GM06990 (cell line): ENCODE data around the gene WNT6.

Experiments used
- DNase-seq: peaks from one replicate; pipeline ENCODE4 v3.0.0-alpha.2; 2011; ENCODE audit not compliant: insufficient read length; ENCODE audit errors: extremely low read depth
- H3K27me3 ChIP-seq: replicated peaks from 2 replicates; pipeline ENCODE4 v1.6.0; 2011; ENCODE audit warnings: low read length; ENCODE audit not compliant: control insufficient read depth, insufficient read depth
- H3K36me3 ChIP-seq: 2 replicates; pipeline ENCODE4 v1.5.1; 2011; ENCODE audit warnings: low read length; ENCODE audit not compliant: control insufficient read depth, insufficient read depth
- H3K4me3 ChIP-seq: replicated peaks from 2 replicates; pipeline ENCODE4 v1.5.1; 2011; ENCODE audit warnings: low read depth, mild to moderate bottlenecking, control low read depth, low read length
- TF ChIP-seq, protein P1 (sequence below): IDR thresholded peaks from 2 replicates; pipeline ENCODE4 v1.5.1; 2011; ENCODE audit warnings: low read length, control low read depth, mild to moderate bottlenecking, inconsistent platforms; ENCODE audit not compliant: insufficient read depth, poor library complexity, severe bottlenecking

The WNT6 gene

DNA sequence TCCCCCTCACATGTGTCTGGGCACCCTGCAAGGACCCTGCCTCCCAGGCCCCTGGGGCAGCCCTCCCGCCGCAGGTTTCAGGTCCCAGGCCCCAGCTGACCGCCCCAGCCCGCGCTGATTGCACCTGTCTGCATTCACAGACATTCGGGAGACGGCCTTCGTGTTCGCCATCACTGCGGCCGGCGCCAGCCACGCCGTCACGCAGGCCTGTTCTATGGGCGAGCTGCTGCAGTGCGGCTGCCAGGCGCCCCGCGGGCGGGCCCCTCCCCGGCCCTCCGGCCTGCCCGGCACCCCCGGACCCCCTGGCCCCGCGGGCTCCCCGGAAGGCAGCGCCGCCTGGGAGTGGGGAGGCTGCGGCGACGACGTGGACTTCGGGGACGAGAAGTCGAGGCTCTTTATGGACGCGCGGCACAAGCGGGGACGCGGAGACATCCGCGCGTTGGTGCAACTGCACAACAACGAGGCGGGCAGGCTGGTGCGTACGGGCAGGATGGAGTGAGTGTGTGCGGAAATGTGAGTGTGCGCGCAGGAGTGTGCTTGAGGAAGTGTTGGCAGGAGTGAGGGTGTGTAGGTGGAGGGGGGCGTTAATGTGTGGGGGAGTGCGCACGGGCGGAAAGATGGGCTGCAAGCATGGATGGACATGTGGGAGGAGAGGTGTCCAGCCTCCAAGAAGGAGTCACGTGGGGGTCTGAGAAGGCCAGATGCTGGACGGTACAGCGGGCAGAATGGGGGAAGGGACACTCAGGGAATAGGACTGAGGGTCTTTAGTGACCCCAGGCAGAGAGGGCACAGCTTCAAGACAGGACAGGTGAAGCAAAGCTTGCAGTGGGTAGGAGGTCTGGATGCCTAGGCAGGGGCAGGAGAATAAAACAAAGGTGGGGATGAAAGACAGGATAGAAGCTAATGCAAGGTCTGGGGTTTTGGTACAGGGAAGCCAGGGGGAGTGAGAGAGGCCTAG, 12.0 kb downstream of the WNT6 start:
- peak overlapping the region; percentile 46 for H3K4me3 ChIP-seq
- H3K36me3 ChIP-seq: no peaks in the 10 kb centered on the region
- DNase-seq: no peak
- TF ChIP-seq, protein P1, sequence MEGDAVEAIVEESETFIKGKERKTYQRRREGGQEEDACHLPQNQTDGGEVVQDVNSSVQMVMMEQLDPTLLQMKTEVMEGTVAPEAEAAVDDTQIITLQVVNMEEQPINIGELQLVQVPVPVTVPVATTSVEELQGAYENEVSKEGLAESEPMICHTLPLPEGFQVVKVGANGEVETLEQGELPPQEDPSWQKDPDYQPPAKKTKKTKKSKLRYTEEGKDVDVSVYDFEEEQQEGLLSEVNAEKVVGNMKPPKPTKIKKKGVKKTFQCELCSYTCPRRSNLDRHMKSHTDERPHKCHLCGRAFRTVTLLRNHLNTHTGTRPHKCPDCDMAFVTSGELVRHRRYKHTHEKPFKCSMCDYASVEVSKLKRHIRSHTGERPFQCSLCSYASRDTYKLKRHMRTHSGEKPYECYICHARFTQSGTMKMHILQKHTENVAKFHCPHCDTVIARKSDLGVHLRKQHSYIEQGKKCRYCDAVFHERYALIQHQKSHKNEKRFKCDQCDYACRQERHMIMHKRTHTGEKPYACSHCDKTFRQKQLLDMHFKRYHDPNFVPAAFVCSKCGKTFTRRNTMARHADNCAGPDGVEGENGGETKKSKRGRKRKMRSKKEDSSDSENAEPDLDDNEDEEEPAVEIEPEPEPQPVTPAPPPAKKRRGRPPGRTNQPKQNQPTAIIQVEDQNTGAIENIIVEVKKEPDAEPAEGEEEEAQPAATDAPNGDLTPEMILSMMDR: peak; percentile 1
- no peaks in the 10 kb centered on the region; the same call in none of the 2 replicates for H3K27me3 ChIP-seq

DNA sequence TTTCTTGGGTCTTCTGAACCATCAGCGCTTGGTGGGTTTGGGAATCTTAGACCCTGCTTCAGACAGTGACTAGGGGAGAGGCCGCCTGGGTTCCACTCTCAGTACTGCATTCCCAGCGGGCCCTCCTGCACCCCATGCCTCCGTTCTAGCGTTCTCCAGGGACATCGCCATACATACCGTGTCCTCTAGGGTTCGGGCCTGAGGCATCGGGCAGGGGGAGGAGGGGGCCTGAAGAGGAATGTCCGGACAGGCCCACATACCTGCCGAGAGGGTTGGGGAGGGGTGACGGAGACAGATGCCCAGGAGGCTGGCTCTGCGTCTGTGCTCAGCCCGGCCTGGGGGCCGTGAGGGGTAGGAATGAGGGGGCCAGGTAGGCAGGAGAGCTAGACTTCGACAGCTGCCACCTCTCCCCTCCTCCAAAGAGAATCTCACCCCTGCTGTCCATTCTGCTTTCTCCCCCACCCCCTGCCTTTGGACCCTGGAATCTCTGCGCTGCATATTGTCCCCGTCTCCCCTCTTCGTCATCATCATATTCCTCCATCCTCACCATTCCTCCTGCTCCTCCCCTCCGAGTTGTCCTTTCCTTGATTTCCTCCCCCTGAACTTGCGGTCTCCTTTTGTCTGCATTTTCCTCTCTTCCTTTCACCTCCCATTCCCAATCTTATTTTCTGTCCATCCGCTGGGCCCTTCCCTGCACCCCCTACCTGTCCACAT, 13.2 kb downstream of the WNT6 start:
- no peak for DNase-seq
- no peaks in the 10 kb centered on the region for H3K36me3 ChIP-seq
- no peaks in the 10 kb centered on the region; the same call in none of the 2 replicates for H3K27me3 ChIP-seq
- H3K4me3 ChIP-seq: peak overlapping the region; percentile 8
- TF ChIP-seq, protein P1: no peak

DNA sequence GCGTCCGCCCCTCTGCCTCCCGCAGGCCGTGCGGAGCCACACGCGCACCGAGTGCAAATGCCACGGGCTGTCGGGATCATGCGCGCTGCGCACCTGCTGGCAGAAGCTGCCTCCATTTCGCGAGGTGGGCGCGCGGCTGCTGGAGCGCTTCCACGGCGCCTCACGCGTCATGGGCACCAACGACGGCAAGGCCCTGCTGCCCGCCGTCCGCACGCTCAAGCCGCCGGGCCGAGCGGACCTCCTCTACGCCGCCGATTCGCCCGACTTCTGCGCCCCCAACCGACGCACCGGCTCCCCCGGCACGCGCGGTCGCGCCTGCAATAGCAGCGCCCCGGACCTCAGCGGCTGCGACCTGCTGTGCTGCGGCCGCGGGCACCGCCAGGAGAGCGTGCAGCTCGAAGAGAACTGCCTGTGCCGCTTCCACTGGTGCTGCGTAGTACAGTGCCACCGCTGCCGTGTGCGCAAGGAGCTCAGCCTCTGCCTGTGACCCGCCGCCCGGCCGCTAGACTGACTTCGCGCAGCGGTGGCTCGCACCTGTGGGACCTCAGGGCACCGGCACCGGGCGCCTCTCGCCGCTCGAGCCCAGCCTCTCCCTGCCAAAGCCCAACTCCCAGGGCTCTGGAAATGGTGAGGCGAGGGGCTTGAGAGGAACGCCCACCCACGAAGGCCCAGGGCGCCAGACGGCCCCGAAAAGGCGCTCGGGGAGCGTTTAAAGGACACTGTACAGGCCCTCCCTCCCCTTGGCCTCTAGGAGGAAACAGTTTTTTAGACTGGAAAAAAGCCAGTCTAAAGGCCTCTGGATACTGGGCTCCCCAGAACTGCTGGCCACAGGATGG, 14.0 kb downstream of the WNT6 start:
- peak overlapping the region; percentile 8 for H3K4me3 ChIP-seq
- DNase-seq: no peak
- H3K36me3 ChIP-seq: no peaks in the 10 kb centered on the region
- TF ChIP-seq, protein P1: no peak
- no peaks in the 10 kb centered on the region; the same call in none of the 2 replicates for H3K27me3 ChIP-seq

DNA sequence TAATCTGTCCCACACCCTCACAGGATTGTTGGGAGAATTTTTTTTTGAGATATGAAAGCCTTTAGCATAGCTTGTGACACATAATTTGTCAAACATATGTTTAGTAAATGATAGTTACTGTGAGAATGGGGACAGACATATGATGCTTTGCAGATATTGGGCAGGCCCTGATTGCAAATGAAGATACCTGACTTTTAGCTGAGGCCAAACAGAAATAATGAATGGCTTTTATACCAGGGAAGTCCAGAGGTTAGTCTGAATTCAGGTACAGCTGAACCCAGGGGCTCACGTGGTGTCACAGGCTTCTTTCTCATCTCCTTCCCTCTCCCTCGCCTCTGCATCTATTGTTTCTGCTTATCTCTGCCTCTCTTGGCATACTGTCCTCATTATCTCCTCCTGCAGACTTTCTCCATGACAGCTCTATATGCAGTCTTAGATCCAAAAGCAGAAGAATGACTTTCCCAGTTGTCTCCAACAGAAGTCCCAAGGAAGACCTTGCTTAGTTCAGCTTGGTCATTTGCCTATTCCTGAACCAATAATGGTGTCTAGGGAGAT, 16.2 kb downstream of the WNT6 start:
- Histone ChIP-seq H3K4me3 (no peak overlapping the region), H3K27me3 (no peaks in the 10 kb centered on the region; the same call in none of the 2 replicates), H3K36me3 (no peaks in the 10 kb centered on the region)
- no peak for DNase-seq
- TF ChIP-seq, protein P1: no peak

DNA sequence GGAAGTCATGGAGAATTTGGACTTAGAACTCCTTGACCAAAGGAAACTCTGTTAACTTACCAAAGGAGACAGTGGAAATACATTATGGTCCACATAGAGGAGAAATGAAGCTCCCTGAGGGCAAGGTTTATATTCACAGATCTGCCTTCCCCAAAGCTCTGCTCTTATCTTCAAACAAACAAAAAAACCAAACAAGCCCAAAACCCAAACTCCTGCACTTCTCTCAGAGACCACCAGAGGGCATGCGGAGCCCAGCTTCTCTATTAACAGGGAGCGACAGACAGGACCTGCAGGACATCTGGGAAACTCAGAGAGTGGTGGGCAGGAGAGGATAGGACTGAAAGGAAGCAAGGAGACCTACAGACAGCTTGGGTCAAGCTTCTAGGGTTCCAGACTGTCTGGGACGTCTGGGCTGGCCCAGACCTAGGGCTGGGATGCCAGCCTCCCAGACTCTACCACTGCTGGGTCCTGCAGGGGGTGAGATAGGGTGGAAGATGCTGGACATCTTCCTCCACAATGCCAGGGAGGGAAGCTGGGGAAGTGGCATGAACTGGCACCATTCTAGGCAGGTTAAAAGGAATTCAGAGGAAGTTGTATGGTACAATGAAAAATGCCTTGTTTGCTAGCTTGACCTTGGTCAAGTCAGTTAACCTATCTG, 17.1 kb downstream of the WNT6 start:
- no peaks in the 10 kb centered on the region for H3K36me3 ChIP-seq
- no peak overlapping the region for H3K4me3 ChIP-seq
- TF ChIP-seq, protein P1: peak; percentile 98
- H3K27me3 ChIP-seq: no peaks in the 10 kb centered on the region; the same call in none of the 2 replicates
- DNase-seq: no peak
